Kidney (tissue), 14 donors: ENCODE measurements around the gene DHPS. TPM values are rescaled to one million over a fixed set of nuclear protein-coding genes. Genes with fewer than 3 reads are reported as not detected.

Source experiments
- DNase-seq, 5 donors: peaks; one replicate each; pipeline ENCODE4 v3.0.0-alpha.2; 2013 to 2020
- FAIRE-seq: peaks from 2 replicates; lab custom pipeline; 2012; peaks lifted over from hg19 to GRCh38; lab: Jason Lieb, UNC
- H3K27ac ChIP-seq, 2 donors: one replicate each; pipeline ENCODE4 v1.7.0; 2013; ENCODE audit warnings: low read depth in 2 of 2, low read length in 2 of 2, inconsistent platforms in 1 of 2
- H3K27me3 ChIP-seq: one replicate; pipeline ENCODE4 v1.7.1; 2013; ENCODE audit warnings: low read length, inconsistent platforms; ENCODE audit not compliant: control insufficient read depth, insufficient read depth
- H3K36me3 ChIP-seq, 3 donors: one replicate each; pipeline versions ENCODE4 v1.7.0 to v1.7.1; 2013; ENCODE audit warnings: low read length in 3 of 3, control low read depth in 1 of 3, inconsistent platforms in 1 of 3; ENCODE audit not compliant: insufficient read depth in 3 of 3, control insufficient read depth in 2 of 3
- H3K4me1 ChIP-seq, 3 donors: one replicate each; pipeline versions ENCODE4 v1.7.0 to v1.7.1; 2013; ENCODE audit warnings: low read length in 3 of 3, inconsistent platforms in 1 of 3, low read depth in 1 of 3; ENCODE audit not compliant: control insufficient read depth in 2 of 3, insufficient read depth in 2 of 3
- H3K4me3 ChIP-seq, 3 donors: one replicate each; pipeline versions ENCODE4 v1.7.0 to v1.8.1; 2013; ENCODE audit warnings: low read length in 3 of 3, control low read depth in 1 of 3, inconsistent platforms in 1 of 3
- H3K9ac ChIP-seq, 3 donors: one replicate each; pipeline versions ENCODE4 v1.7.0 to v1.7.1; 2013; ENCODE audit warnings: low read length in 3 of 3, control low read depth in 1 of 3, inconsistent platforms in 1 of 3
- H3K9me3 ChIP-seq, 3 donors: one replicate each; pipeline versions ENCODE4 v1.7.0 to v1.7.1; 2013; ENCODE audit warnings: low read length in 3 of 3, control low read depth in 1 of 3, inconsistent platforms in 1 of 3; ENCODE audit not compliant: control insufficient read depth in 2 of 3, insufficient read depth in 1 of 3
- CTCF ChIP-seq: IDR thresholded peaks from 3 replicates; pipeline ENCODE4 v1.5.1; 2012; ENCODE audit warnings: mild to moderate bottlenecking, moderate library complexity, borderline replicate concordance; ENCODE audit not compliant: insufficient read depth; ENCODE audit errors: extremely low read depth
- intact Hi-C: fragments of 100-400 bp; cut with DNase I; formaldehyde crosslinking; loops from one replicate; pipeline ENCODE4 v1.11.1; 2022
- polyA plus RNA-seq: library from polyadenylated mRNA; stranded (reverse); fragments of 350-450 nt; fragmentation: Illumina TruSeq; extraction: RNeasy Lipid Tissue Mini Kit (QIAGEN cat#74804); gene quantifications from one replicate; pipeline ENCODE4 v1.2.3, GENCODE V29; 2014; ENCODE audit warnings: low read depth, low replicate concordance; ENCODE audit not compliant: insufficient read depth
- total RNA-seq: library from RNA; stranded (reverse); fragmentation: NEBNext Ultra II Directional; extraction: Animal tissue kit (Norgen Biotek cat#: 25700); gene quantifications from one replicate; pipeline ENCODE4 v1.2.1, GENCODE V29; 2021
- donor health status: control.
- donor health status: control.
- donor health status: control.
- donor health status: control.
- donor health status: control.
- donor health status: DM: yes; HTN: yes; CAD: no.
- donor health status: Normal renal cell carcinoma (clear cell type).

DHPS gene
- total and polyA plus RNA-seq, 2 donors from 2014 or later, result 61.3 to 75.9 TPM

- no peaks in the 10 kb centered on the region for H3K27me3 ChIP-seq
- no peak overlapping the region for H3K27ac ChIP-seq
- FAIRE-seq (no peak), DNase-seq (no peak)
- H3K9ac ChIP-seq, result peak overlapping the region in 2 of 3 donors; percentile 26 to 72
- H3K36me3 ChIP-seq, result peaks cover 0 to 3% (median 2%) of the 10 kb centered on the region in 3 donors
- peaks cover 0 to 12% (median 6%) of the 10 kb centered on the region in 3 donors for H3K4me1 ChIP-seq
- intact Hi-C loops, result no loop called here
- H3K4me3 ChIP-seq, result peak overlapping the region; percentile 30 to 96 (median 54)
- TF ChIP-seq CTCF, result no peak
- H3K9me3 ChIP-seq, result no peaks in the 10 kb centered on the region
Measured at GRCh38 chr19:12695514-12695913, 13.8 kb upstream of the DHPS start.

- no peak for TF ChIP-seq CTCF
- FAIRE-seq (no peak), DNase-seq (no peak)
- Histone ChIP-seq H3K9ac (peak overlapping the region in 1 of 3 donors; percentile 72), H3K9me3 (no peaks in the 10 kb centered on the region), H3K4me1 (peaks cover 0 to 12% (median 6%) of the 10 kb centered on the region in 3 donors), H3K36me3 (peaks cover 0 to 3% (median 2%) of the 10 kb centered on the region in 3 donors), H3K27me3 (no peaks in the 10 kb centered on the region), H3K27ac (no peak overlapping the region), H3K4me3 (peak overlapping the region in 2 of 3 donors; percentile 54 to 96)
- intact Hi-C loops, result no loop called here
Measured at GRCh38 chr19:12695096-12695495, 13.4 kb upstream of the DHPS start.

GRCh38 chr19:12694641-12695040 lies 13.0 kb upstream of the DHPS start:
- no peaks in the 10 kb centered on the region for H3K27me3 ChIP-seq
- peaks cover 0 to 3% (median 2%) of the 10 kb centered on the region in 3 donors for H3K36me3 ChIP-seq
- FAIRE-seq (no peak), DNase-seq (no peak)
- peaks cover 0 to 12% (median 6%) of the 10 kb centered on the region in 3 donors for H3K4me1 ChIP-seq
- H3K27ac ChIP-seq, result no peak overlapping the region
- TF ChIP-seq CTCF, result no peak
- intact Hi-C loops, result no loop called here
- no peak overlapping the region for H3K9ac ChIP-seq
- no peak overlapping the region for H3K4me3 ChIP-seq
- no peaks in the 10 kb centered on the region for H3K9me3 ChIP-seq

GRCh38 chr19:12692960-12693359 lies 11.3 kb upstream of the DHPS start:
- Histone ChIP-seq H3K27me3 (no peaks in the 10 kb centered on the region), H3K9ac (no peak overlapping the region), H3K36me3 (peaks cover 0 to 3% (median 0%) of the 10 kb centered on the region in 3 donors), H3K4me1 (peaks cover 0 to 12% (median 6%) of the 10 kb centered on the region in 3 donors), H3K9me3 (no peaks in the 10 kb centered on the region), H3K4me3 (no peak overlapping the region), H3K27ac (no peak overlapping the region)
- intact Hi-C loops, result no loop called here
- no peak for FAIRE-seq
- no peak for DNase-seq
- no peak for TF ChIP-seq CTCF
